ENCODE results near the gene ACSM6.

DNA sequence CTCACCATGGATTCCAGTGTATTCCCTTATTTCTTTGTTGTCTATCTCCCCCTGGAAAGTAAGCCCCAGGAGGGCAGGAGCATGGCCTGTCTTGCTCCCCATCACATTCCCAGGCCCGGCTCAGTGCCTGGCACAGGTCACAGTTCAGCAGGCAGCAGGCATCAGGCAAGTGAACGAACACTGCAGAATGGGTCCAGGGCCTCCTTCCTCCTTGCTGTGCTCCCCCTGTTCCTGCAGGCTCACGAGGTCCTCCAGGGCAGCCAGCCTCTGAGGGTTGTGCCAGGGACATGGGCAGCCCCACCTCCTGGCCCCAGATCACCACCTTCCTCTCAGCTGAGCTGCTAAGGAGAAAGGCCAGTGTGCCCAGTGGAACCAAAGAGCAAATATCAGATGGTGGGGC is 55.0 kb downstream of the ACSM6 start:
- TF ChIP-seq, protein P1, sequence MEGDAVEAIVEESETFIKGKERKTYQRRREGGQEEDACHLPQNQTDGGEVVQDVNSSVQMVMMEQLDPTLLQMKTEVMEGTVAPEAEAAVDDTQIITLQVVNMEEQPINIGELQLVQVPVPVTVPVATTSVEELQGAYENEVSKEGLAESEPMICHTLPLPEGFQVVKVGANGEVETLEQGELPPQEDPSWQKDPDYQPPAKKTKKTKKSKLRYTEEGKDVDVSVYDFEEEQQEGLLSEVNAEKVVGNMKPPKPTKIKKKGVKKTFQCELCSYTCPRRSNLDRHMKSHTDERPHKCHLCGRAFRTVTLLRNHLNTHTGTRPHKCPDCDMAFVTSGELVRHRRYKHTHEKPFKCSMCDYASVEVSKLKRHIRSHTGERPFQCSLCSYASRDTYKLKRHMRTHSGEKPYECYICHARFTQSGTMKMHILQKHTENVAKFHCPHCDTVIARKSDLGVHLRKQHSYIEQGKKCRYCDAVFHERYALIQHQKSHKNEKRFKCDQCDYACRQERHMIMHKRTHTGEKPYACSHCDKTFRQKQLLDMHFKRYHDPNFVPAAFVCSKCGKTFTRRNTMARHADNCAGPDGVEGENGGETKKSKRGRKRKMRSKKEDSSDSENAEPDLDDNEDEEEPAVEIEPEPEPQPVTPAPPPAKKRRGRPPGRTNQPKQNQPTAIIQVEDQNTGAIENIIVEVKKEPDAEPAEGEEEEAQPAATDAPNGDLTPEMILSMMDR (IDR thresholded peaks at IDR 0.05), result no peak
- TF ChIP-seq ZFX (IDR thresholded peaks at IDR 0.05; ENCODE audit: borderline replicate concordance), result no peak
